CD4-positive, alpha-beta T cell (primary cell): Measurements from ENCODE around the gene TAF4. TPM values are rescaled to one million over a fixed set of nuclear protein-coding genes. Genes with fewer than 3 reads are reported as not detected.

ENCODE experiments used
- ATAC-seq: fragments of 200-7000 bp; cut with Tn5 transposase; one replicate; pipeline ENCODE4 v1.10.0; 2022; ENCODE audit warnings: mild to moderate bottlenecking; ENCODE audit not compliant: poor library complexity
- CTCF ChIA-PET: fragments of 350-600 bp; sonication (Branson Sonifier 250); formaldehyde crosslinking; loops from one replicate; lab custom pipeline; 2021; ENCODE audit warnings: antibody characterized with exemption, inconsistent platforms; lab: Charles Lee
- POLR2A ChIA-PET: fragments of 350-600 bp; sonication (Branson Sonifier 250); formaldehyde crosslinking; loops from one replicate; lab custom pipeline; 2021; ENCODE audit warnings: antibody characterized with exemption, inconsistent platforms; lab: Charles Lee
- DNase-seq, 14 experiments: peaks; one replicate each; pipeline ENCODE4 v3.0.0-alpha.2; 2013 to 2020; ENCODE audit warnings: mixed read lengths in 2 of 14
- H3K27ac ChIP-seq, 2 donors: one replicate each; pipeline versions ENCODE4 v1.5.1 to v1.7.0; 2013; ENCODE audit warnings: low read length in 2 of 2, low read depth in 1 of 2, mild to moderate bottlenecking in 1 of 2
- H3K27me3 ChIP-seq, 2 experiments: 1 replicate in 1 of 2; 2 replicates in 1 of 2; pipeline versions ENCODE4 v1.6.1 to v1.7.0; 2013; ENCODE audit warnings: low read length in 2 of 2, control low read depth in 1 of 2, mild to moderate bottlenecking in 1 of 2, moderate library complexity in 1 of 2; ENCODE audit not compliant: insufficient read depth in 2 of 2, control insufficient read depth in 1 of 2
- H3K36me3 ChIP-seq: one replicate; pipeline ENCODE4 v1.6.1; 2013; ENCODE audit warnings: low read length, control low read depth; ENCODE audit not compliant: insufficient read depth
- H3K4me1 ChIP-seq: one replicate; pipeline ENCODE4 v1.6.1; 2013; ENCODE audit warnings: low read length, control low read depth; ENCODE audit not compliant: insufficient read depth
- H3K4me3 ChIP-seq: one replicate; pipeline ENCODE4 v1.5.1; 2013; ENCODE audit warnings: mild to moderate bottlenecking, low read length, moderate library complexity
- H3K9me3 ChIP-seq, 2 experiments: 1 replicate in 1 of 2; 2 replicates in 1 of 2; pipeline versions ENCODE4 v1.6.1 to v1.7.0; 2013; ENCODE audit warnings: low read length in 2 of 2, mild to moderate bottlenecking in 2 of 2, control low read depth in 1 of 2, moderate library complexity in 1 of 2; ENCODE audit not compliant: control insufficient read depth in 1 of 2, insufficient read depth in 1 of 2
- H3K27ac Mint-ChIP-seq: one replicate; pipeline ENCODE4 v1.8.0; 2020; ENCODE audit warnings: mixed read lengths
- H3K27me3 Mint-ChIP-seq: one replicate; pipeline ENCODE4 v1.8.0; 2021; ENCODE audit warnings: mixed read lengths
- H3K36me3 Mint-ChIP-seq: one replicate; pipeline ENCODE4 v1.8.0; 2021; ENCODE audit warnings: low read depth, mixed read lengths
- H3K4me1 Mint-ChIP-seq: one replicate; pipeline ENCODE4 v1.8.0; 2021; ENCODE audit warnings: low read depth, mixed read lengths
- H3K4me3 Mint-ChIP-seq: one replicate; pipeline ENCODE4 v1.8.0; 2020; ENCODE audit warnings: mild to moderate bottlenecking, mixed read lengths
- H3K9me3 Mint-ChIP-seq: one replicate; pipeline ENCODE4 v1.8.0; 2020; ENCODE audit warnings: mixed read lengths
- CTCF ChIP-seq: fragments of 200-600 bp; IDR thresholded peaks from one replicate; pipeline ENCODE4 v1.8.0; 2022; ENCODE audit warnings: antibody characterized with exemption, mild to moderate bottlenecking
- intact Hi-C, 2 experiments: fragments of 100-400 bp; cut with DNase I in 1 of 2; cut with micrococcal nuclease in 1 of 2; formaldehyde crosslinking; loops; one replicate each; pipeline versions ENCODE4 v1.15.1 to v1.9.0; 2023 to 2025; cut with DNase I, micrococcal nuclease
- total RNA-seq, 174 experiments: library from RNA in 2 of 174; stranded (reverse) in 2 of 174; gene quantifications; one replicate each; pipeline ENCODE4 v1.2.3 and lab custom pipeline; 2021 to 2026

Gene TAF4
- total RNA-seq, 2 experiments from 2014 or later, result 11.1 to 12.5 TPM

GRCh38 chr20:61957961-61958715 lies 107.5 kb downstream of the TAF4 start:
- ChIA-PET POLR2A (no interaction called here), CTCF (no interaction called here)
- peaks cover 8% of the 10 kb centered on the region for H3K27me3 Mint-ChIP-seq
- Histone ChIP-seq H3K9me3 (peaks cover 0 to 7% of the 10 kb centered on the region in 2 experiments), H3K27me3 (peaks cover 0 to 4% of the 10 kb centered on the region in 2 experiments), H3K4me1 (no peaks in the 10 kb centered on the region), H3K36me3 (no peaks in the 10 kb centered on the region), H3K4me3 (no peak overlapping the region), H3K27ac (no peak overlapping the region)
- no peak for TF ChIP-seq CTCF
- H3K9me3 Mint-ChIP-seq, result no peaks in the 10 kb centered on the region
- DNase-seq (no peak), ATAC-seq (no peak)
- intact Hi-C loops, result no loop called here
- H3K36me3 Mint-ChIP-seq, result no peaks in the 10 kb centered on the region
- H3K4me1 Mint-ChIP-seq, result no peaks in the 10 kb centered on the region
- no peak overlapping the region for H3K27ac Mint-ChIP-seq
- H3K4me3 Mint-ChIP-seq, result no peak overlapping the region

GRCh38 chr20:61956396-61957342 lies 109.0 kb downstream of the TAF4 start:
- no peak overlapping the region for H3K4me3 ChIP-seq
- no peak for TF ChIP-seq CTCF
- ChIA-PET CTCF (no interaction called here), POLR2A (no interaction called here)
- Mint-ChIP-seq H3K36me3 (no peaks in the 10 kb centered on the region), H3K4me1 (no peaks in the 10 kb centered on the region), H3K9me3 (no peaks in the 10 kb centered on the region), H3K27ac (no peak overlapping the region), H3K4me3 (no peak overlapping the region), H3K27me3 (peaks cover 14% of the 10 kb centered on the region)
- intact Hi-C loops, result no loop called here
- no peak for ATAC-seq
- peaks cover 5 to 10% of the 10 kb centered on the region in 2 experiments for H3K27me3 ChIP-seq
- DNase-seq, result no peak
- peaks cover 0 to 11% of the 10 kb centered on the region in 2 experiments for H3K9me3 ChIP-seq
- H3K36me3 ChIP-seq, result no peaks in the 10 kb centered on the region
- H3K27ac ChIP-seq, result no peak overlapping the region
- no peaks in the 10 kb centered on the region for H3K4me1 ChIP-seq

- intact Hi-C loops, result no loop called here
- Histone ChIP-seq H3K36me3 (no peaks in the 10 kb centered on the region), H3K9me3 (peaks cover 0 to 12% of the 10 kb centered on the region in 2 experiments), H3K27me3 (peaks cover 5 to 12% of the 10 kb centered on the region in 2 experiments), H3K4me1 (no peaks in the 10 kb centered on the region), H3K4me3 (no peak overlapping the region), H3K27ac (no peak overlapping the region)
- no peak for TF ChIP-seq CTCF
- ATAC-seq (no peak), DNase-seq (no peak)
- ChIA-PET POLR2A (no interaction called here), CTCF (no interaction called here)
- Mint-ChIP-seq H3K27ac (no peak overlapping the region), H3K4me3 (no peak overlapping the region), H3K36me3 (no peaks in the 10 kb centered on the region), H3K27me3 (peaks cover 14% of the 10 kb centered on the region), H3K4me1 (no peaks in the 10 kb centered on the region), H3K9me3 (no peaks in the 10 kb centered on the region)
These were observed 109.8 kb downstream of the TAF4 start for GRCh38 chr20:61955668-61956395.
